HG03432 (cell line): ENCODE data around the gene PLXND1.

Experiments used
- ATAC-seq: cut with Tn5 transposase; IDR thresholded peaks from one replicate; pipeline ENCODE4 v1.9.1; 2021; ENCODE audit warnings: mild to moderate bottlenecking, moderate library complexity; ENCODE audit not compliant: unreplicated experiment

PLXND1 gene

DNA sequence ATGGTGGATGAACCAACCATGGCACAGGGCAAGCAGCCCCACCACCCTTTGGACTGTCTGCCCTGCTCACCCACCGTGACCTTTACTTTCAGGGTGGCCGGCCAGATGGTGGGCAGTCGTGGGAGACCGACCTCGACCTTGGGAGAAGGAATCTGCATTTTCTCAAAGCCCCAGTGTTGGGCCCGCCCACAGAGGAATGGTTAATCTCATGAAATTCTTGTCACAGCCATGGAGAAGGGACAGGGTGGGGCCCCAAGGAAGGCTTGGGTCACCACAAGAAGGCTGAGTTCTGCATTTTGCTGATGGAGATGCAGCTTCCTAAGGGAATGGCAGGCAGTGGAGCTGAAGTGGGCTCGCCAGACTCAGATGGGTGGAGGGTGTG lies 2.9 kb downstream of the PLXND1 start:
- no peak for ATAC-seq

DNA sequence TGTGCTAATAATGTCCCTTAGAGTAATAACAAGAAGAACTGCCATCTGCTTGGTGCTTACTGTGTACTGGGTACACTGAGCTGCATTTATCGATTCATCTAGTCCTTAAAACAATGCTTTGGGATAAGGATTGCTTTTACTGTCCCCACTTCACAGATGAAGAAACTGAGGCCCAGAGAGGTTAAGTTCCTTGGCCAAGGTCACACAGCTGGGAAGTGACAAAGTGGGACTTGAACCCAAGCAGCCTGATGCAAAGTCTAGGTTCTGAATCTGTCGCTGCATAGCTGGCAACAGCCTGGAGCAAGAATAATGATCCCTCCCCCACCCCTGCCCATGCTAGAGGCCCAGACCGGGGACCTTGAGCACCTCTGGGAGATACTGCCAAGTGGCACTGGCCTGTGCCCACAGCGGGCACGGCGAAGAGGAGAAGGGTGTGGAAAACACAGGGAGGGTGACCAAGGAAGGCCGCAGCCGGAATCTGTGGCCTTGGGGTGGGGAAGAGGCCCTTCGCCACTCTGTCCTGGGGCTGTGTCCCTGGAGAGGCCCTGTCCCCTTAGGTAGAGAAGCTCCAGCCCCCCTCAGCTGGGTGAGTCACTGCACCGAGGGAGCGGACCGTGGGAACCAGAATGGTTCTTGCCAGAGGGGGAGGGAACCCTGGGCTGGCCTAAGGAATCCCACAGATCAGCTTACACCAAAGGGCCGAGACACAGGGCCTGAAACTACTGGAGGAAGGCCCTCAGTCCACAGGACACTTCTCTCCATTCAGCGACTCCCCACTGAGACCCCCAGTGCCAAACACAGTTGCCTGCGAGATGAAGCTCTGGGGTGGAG lies 3.5 kb downstream of the PLXND1 start:
- no peak for ATAC-seq

- no peak for ATAC-seq
These were observed 4.2 kb downstream of the PLXND1 start for GRCh38 chr3:129602309-129602708.

DNA sequence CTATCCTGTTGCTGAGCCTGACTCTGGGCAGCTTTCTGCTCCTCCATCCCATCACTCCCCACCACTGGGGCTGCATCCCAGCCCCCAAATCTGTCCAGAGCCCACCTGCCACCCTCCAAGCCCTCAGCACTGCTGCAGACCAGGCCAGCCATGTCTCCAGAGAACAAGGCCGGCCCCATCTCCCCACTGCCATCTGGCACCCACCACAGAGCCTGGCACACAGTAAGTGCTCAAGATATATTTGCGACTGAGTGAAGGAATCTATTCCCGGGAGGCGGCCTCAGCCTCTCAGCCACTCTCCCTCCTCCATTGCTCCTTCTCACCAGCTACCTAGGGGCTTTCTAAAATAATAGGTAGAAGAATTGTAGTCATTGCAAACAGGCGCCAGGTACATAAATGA lies 4.8 kb downstream of the PLXND1 start:
- ATAC-seq = no peak

GRCh38 chr3:129600348-129600747 lies 6.1 kb downstream of the PLXND1 start:
- ATAC-seq = no peak

- ATAC-seq = no peak
These were observed 6.9 kb downstream of the PLXND1 start for GRCh38 chr3:129599607-129600006.

DNA sequence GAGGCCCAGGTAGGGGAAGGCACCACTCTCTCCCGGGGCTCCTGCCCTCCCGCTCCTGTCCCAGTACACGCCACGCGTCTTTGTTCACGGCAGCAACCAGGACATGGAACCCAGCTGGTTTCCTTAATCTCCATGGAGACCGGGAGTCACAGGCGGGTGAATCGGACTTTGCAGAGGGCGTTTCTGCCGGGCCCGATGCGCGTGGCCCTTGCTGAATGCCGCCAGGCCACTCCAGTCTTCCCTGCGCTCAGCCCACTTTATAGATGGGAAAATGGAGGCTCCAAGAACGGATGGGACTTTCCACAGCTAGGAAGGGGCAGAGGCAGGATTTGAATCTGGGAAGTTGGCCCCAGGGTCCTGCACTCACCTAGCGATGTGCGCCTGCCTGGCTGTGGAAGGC lies 7.4 kb downstream of the PLXND1 start:
- no peak for ATAC-seq

- no peak for ATAC-seq
These were observed 8.0 kb downstream of the PLXND1 start for GRCh38 chr3:129598484-129598883.

- no peak for ATAC-seq
These were observed 8.5 kb downstream of the PLXND1 start for GRCh38 chr3:129598000-129598381.

- ATAC-seq = no peak
These were observed 9.1 kb downstream of the PLXND1 start for GRCh38 chr3:129597087-129597999.

GRCh38 chr3:129596194-129597086 lies 10.0 kb downstream of the PLXND1 start:
- no peak for ATAC-seq

GRCh38 chr3:129595544-129596193 lies 10.8 kb downstream of the PLXND1 start:
- no peak for ATAC-seq

- no peak for ATAC-seq
These were observed 11.5 kb downstream of the PLXND1 start for GRCh38 chr3:129594907-129595390.

- ATAC-seq = no peak
These were observed 12.1 kb downstream of the PLXND1 start for GRCh38 chr3:129594409-129594808.

GRCh38 chr3:129593595-129594339 lies 12.7 kb downstream of the PLXND1 start:
- no peak for ATAC-seq

- no peak for ATAC-seq
These were observed 13.3 kb downstream of the PLXND1 start for GRCh38 chr3:129593230-129593594.

DNA sequence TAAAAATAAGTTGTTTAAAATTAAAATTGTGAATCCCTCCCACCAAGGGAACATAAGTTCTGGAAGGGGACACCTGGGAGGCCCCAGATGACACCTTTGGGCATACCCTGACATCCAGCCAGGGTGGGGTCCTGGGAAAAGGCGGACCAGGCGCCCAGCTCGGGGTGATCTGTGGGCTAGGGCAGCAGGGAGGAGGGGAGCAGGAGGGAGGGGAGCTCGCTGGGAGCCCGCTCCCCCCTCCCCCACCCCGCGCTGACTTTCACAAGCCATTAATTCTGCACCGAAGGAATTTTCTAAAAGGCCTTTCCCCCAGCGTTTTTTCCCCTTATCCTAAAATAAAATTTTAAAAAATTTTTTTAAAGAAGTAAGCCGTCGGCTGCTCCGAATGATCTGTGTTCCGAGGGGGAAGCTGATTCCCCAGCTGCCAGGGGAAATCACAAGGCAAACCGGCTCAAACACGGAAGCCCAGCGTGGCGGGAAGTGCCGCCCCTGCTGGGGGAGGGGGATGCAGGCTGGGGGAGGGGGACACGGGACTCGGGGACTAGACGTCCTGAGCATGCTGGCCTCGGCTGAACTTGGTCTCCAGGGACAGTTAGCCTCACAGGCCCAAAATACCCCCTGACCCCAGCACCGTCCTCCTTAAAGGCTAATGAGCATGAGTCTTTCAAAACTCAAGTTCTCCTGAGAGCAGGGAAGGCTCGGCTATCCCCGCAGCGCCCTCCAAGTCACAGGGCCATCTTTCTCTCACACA lies 13.9 kb downstream of the PLXND1 start:
- ATAC-seq = no peak

DNA sequence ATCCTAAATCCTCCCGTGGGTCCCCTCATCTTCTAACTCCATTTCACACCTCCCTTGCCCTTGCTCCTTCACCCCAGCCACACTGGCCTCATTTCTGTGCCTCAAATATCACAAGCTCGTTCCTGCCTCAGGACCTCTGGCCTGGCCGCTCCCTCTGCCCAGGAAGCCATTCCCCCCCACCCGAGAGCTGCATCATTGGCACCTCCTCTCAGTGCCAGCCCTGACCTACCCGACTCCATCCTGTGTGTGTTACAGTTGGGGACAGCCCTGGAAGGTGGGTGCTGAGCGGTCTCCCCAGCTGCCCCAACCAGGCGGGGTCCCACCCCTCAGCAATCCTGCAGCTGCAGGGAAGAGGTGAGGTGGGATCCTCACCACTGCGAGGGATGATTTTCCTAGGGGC lies 14.5 kb downstream of the PLXND1 start:
- no peak for ATAC-seq

GRCh38 chr3:129590215-129590614 lies 16.3 kb downstream of the PLXND1 start:
- no peak for ATAC-seq
